T-cell (primary cell): ENCODE results near the gene TBC1D21. TPM values are rescaled to one million over a fixed set of nuclear protein-coding genes. Genes with fewer than 3 reads are reported as not detected.

Experiments used
- ATAC-seq, 4 experiments: fragments of 200-7000 bp in 3 of 4; fragments of 150-1000 bp in 1 of 4; cut with Tn5 transposase; replicated peaks in 1 of 4; 1 replicate in 3 of 4; 2 replicates in 1 of 4; pipeline ENCODE4 v1.10.0; 2021; ENCODE audit warnings: moderate library complexity in 3 of 4, mild to moderate bottlenecking in 2 of 4, moderate number of reproducible peaks in 1 of 4
- CTCF ChIA-PET, 2 donors: fragments of 300-600 bp; sonication (Branson Sonifier 250); formaldehyde crosslinking; loops; one replicate each; lab custom pipeline; 2022; ENCODE audit warnings: antibody characterized with exemption in 2 of 2; lab: Charles Lee
- POLR2A ChIA-PET, 2 donors: fragments of 300-600 bp; sonication (Branson Sonifier 250); formaldehyde crosslinking; loops; one replicate each; lab custom pipeline; 2022; ENCODE audit warnings: antibody characterized with exemption in 2 of 2; lab: Charles Lee
- DNase-seq, 35 experiments: peaks; one replicate each; pipeline versions ENCODE4 v3.0.0 to v3.0.0-alpha.2; 2013 to 2023
- H3K27ac ChIP-seq: one replicate; pipeline ENCODE4 v1.5.1; 2013; ENCODE audit warnings: low read length
- H3K27me3 ChIP-seq, 2 experiments: replicated peaks in 1 of 2; 1 replicate in 1 of 2; 2 replicates in 1 of 2; pipeline versions ENCODE4 v1.6.1 to v1.7.0; 2013; ENCODE audit warnings: low read length in 1 of 2, mixed read lengths in 1 of 2; ENCODE audit not compliant: control insufficient read depth in 2 of 2, insufficient read depth in 2 of 2; ENCODE audit errors: extremely low read depth in 1 of 2
- H3K36me3 ChIP-seq, 2 donors: 1 replicate in 1 of 2; 2 replicates in 1 of 2; pipeline versions ENCODE4 v1.6.1 to v1.7.0; 2013; ENCODE audit warnings: low read length in 1 of 2; ENCODE audit not compliant: control insufficient read depth in 2 of 2, insufficient read depth in 1 of 2; ENCODE audit errors: extremely low read depth in 1 of 2
- H3K4me1 ChIP-seq, 2 experiments: 1 replicate in 1 of 2; 2 replicates in 1 of 2; pipeline versions ENCODE4 v1.6.1 to v1.7.0; 2013; ENCODE audit warnings: low read length in 2 of 2, mixed read lengths in 1 of 2; ENCODE audit not compliant: insufficient read depth in 2 of 2, control insufficient read depth in 1 of 2; ENCODE audit errors: extremely low read depth in 1 of 2
- H3K4me3 ChIP-seq, 2 donors: 1 replicate in 1 of 2; 2 replicates in 1 of 2; pipeline versions ENCODE4 v1.5.1 to v1.7.0; 2013; ENCODE audit warnings: mild to moderate bottlenecking in 2 of 2, low read length in 1 of 2, moderate library complexity in 1 of 2; ENCODE audit not compliant: control insufficient read depth in 1 of 2; ENCODE audit errors: extremely low read depth in 1 of 2
- H3K9me3 ChIP-seq: 2 replicates; pipeline ENCODE4 v1.7.0; 2013
- H3K27ac Mint-ChIP-seq, 2 donors: one replicate each; pipeline ENCODE4 v1.8.0; 2020 to 2021; ENCODE audit warnings: mild to moderate bottlenecking in 2 of 2, mixed read lengths in 2 of 2
- H3K27me3 Mint-ChIP-seq, 2 donors: one replicate each; pipeline ENCODE4 v1.8.0; 2021 to 2022; ENCODE audit warnings: mixed read lengths in 2 of 2
- H3K36me3 Mint-ChIP-seq: one replicate; pipeline ENCODE4 v1.8.0; 2021; ENCODE audit warnings: mixed read lengths
- H3K4me1 Mint-ChIP-seq, 3 donors: one replicate each; pipeline ENCODE4 v1.8.0; 2020 to 2022; ENCODE audit warnings: mixed read lengths in 3 of 3, mild to moderate bottlenecking in 1 of 3
- H3K4me3 Mint-ChIP-seq, 3 donors: one replicate each; pipeline ENCODE4 v1.8.0; 2020 to 2022; ENCODE audit warnings: mild to moderate bottlenecking in 3 of 3, mixed read lengths in 3 of 3, moderate library complexity in 3 of 3
- H3K9me3 Mint-ChIP-seq, 3 donors: one replicate each; pipeline ENCODE4 v1.8.0; 2020 to 2022; ENCODE audit warnings: mixed read lengths in 3 of 3
- WGBS: methylation state at CpG from one replicate; pipeline ENCODE4 v1.1.5; 2013; ENCODE audit warnings: missing lambda C conversion rate; ENCODE audit not compliant: insufficient coverage; 5-methylcytosine and 5-hydroxymethylcytosine counted together
- total RNA-seq, 35 experiments: library from RNA in 6 of 35; stranded (reverse) in 6 of 35; fragments of 120-200 nt in 1 of 35; gene quantifications; one replicate each; pipeline versions ENCODE4 v1.2.1 to v1.2.4 and lab custom pipeline; 2013 to 2026

TBC1D21 gene
- total RNA-seq, 5 donors from 2014 or later (not counting 1 experiment from before 2014, with no cell fraction given) = not detected

GRCh38 chr15:73885954-73886700 lies 12.8 kb downstream of the TBC1D21 start:
- Mint-ChIP-seq H3K4me3 (no peak overlapping the region), H3K4me1 (no peaks in the 10 kb centered on the region), H3K9me3 (no peaks in the 10 kb centered on the region), H3K27me3 (peaks cover 20 to 32% of the 10 kb centered on the region in 2 donors), H3K27ac (no peak overlapping the region), H3K36me3 (no peaks in the 10 kb centered on the region)
- no peaks in the 10 kb centered on the region for H3K4me1 ChIP-seq
- DNase-seq = no peak
- H3K9me3 ChIP-seq = no peaks in the 10 kb centered on the region
- H3K27ac ChIP-seq = no peak overlapping the region
- CTCF ChIA-PET = no interaction called here
- POLR2A ChIA-PET = no interaction called here
- no peak for ATAC-seq
- no peak overlapping the region for H3K4me3 ChIP-seq
- peaks cover 0 to 47% of the 10 kb centered on the region in 2 experiments for H3K27me3 ChIP-seq
- 70% methylated on average over 7 of the region's 9 CpGs for WGBS
- no peaks in the 10 kb centered on the region for H3K36me3 ChIP-seq

- Histone ChIP-seq H3K4me3 (no peak overlapping the region), H3K36me3 (no peaks in the 10 kb centered on the region), H3K4me1 (no peaks in the 10 kb centered on the region), H3K27ac (no peak overlapping the region), H3K27me3 (peaks cover 0 to 48% of the 10 kb centered on the region in 2 experiments), H3K9me3 (no peaks in the 10 kb centered on the region)
- CTCF ChIA-PET = interaction anchor here in 1 of 2 donors (1.0 kb wide), 1 partner anchor 13 kb away, joined by 3 read pairs; no protein-coding TSS in a partner anchor
- Mint-ChIP-seq H3K9me3 (no peaks in the 10 kb centered on the region), H3K27ac (no peak overlapping the region), H3K4me3 (no peak overlapping the region), H3K27me3 (peaks cover 19 to 29% of the 10 kb centered on the region in 2 donors), H3K4me1 (no peaks in the 10 kb centered on the region), H3K36me3 (no peaks in the 10 kb centered on the region)
- WGBS = 67% methylated on average over 4 of the region's 5 CpGs
- ATAC-seq (no peak), DNase-seq (no peak)
- POLR2A ChIA-PET = no interaction called here
Observed at GRCh38 chr15:73886717-73887345, 13.5 kb downstream of the TBC1D21 start.

- Mint-ChIP-seq H3K9me3 (no peaks in the 10 kb centered on the region), H3K4me1 (no peaks in the 10 kb centered on the region), H3K27me3 (peaks cover 13 to 23% of the 10 kb centered on the region in 2 donors), H3K4me3 (no peak overlapping the region), H3K36me3 (no peaks in the 10 kb centered on the region), H3K27ac (no peak overlapping the region)
- H3K9me3 ChIP-seq = no peaks in the 10 kb centered on the region
- ChIA-PET POLR2A (no interaction called here), CTCF (interaction anchor here in 1 of 2 donors (1.0 kb wide), 1 partner anchor 14 kb away, joined by 3 read pairs; no protein-coding TSS in a partner anchor)
- H3K27me3 ChIP-seq = peaks cover 0 to 48% of the 10 kb centered on the region in 2 experiments
- DNase-seq (no peak), ATAC-seq (no peak)
- no peaks in the 10 kb centered on the region for H3K36me3 ChIP-seq
- H3K4me1 ChIP-seq = no peaks in the 10 kb centered on the region
- H3K27ac ChIP-seq = no peak overlapping the region
- 49% methylated on average over 4 of the region's 7 CpGs for WGBS
- H3K4me3 ChIP-seq = no peak overlapping the region
Observed at GRCh38 chr15:73887481-73887880, 14.1 kb downstream of the TBC1D21 start.

GRCh38 chr15:73888224-73889041 lies 15.1 kb downstream of the TBC1D21 start:
- DNase-seq = no peak
- H3K4me3 Mint-ChIP-seq = no peak overlapping the region
- H3K4me1 ChIP-seq = no peaks in the 10 kb centered on the region
- H3K27ac Mint-ChIP-seq = no peak overlapping the region
- H3K36me3 ChIP-seq = no peaks in the 10 kb centered on the region
- ChIA-PET CTCF (interaction anchor here in 1 of 2 donors (1.0 kb wide), 1 partner anchor 14 kb away, joined by 3 read pairs; no protein-coding TSS in a partner anchor), POLR2A (interaction anchor here in 1 of 2 donors (0.6 kb wide), 1 partner anchor 27 kb away, joined by 11 read pairs; no protein-coding TSS in a partner anchor)
- no peaks in the 10 kb centered on the region for H3K4me1 Mint-ChIP-seq
- H3K9me3 ChIP-seq = no peaks in the 10 kb centered on the region
- 60% methylated on average over 7 of the region's 10 CpGs for WGBS
- no peak overlapping the region for H3K4me3 ChIP-seq
- peaks cover 0 to 44% of the 10 kb centered on the region in 2 experiments for H3K27me3 ChIP-seq
- no peak for ATAC-seq
- H3K27ac ChIP-seq = no peak overlapping the region
- peaks cover 12 to 23% of the 10 kb centered on the region in 2 donors for H3K27me3 Mint-ChIP-seq
- H3K9me3 Mint-ChIP-seq = no peaks in the 10 kb centered on the region
- H3K36me3 Mint-ChIP-seq = no peaks in the 10 kb centered on the region

GRCh38 chr15:73889053-73889761 lies 15.8 kb downstream of the TBC1D21 start:
- Mint-ChIP-seq H3K4me3 (no peak overlapping the region), H3K27ac (no peak overlapping the region), H3K4me1 (no peaks in the 10 kb centered on the region), H3K27me3 (peaks cover 7 to 17% of the 10 kb centered on the region in 2 donors), H3K36me3 (no peaks in the 10 kb centered on the region), H3K9me3 (no peaks in the 10 kb centered on the region)
- no peak for DNase-seq
- ChIA-PET CTCF (no interaction called here), POLR2A (no interaction called here)
- no peaks in the 10 kb centered on the region for H3K9me3 ChIP-seq
- no peaks in the 10 kb centered on the region for H3K36me3 ChIP-seq
- WGBS = 85% methylated on average over 4 of the region's 6 CpGs
- H3K4me3 ChIP-seq = no peak overlapping the region
- H3K4me1 ChIP-seq = no peaks in the 10 kb centered on the region
- H3K27ac ChIP-seq = no peak overlapping the region
- ATAC-seq = no peak
- H3K27me3 ChIP-seq = peaks cover 0 to 44% of the 10 kb centered on the region in 2 experiments

- Histone ChIP-seq H3K27ac (no peak overlapping the region), H3K9me3 (no peaks in the 10 kb centered on the region), H3K4me3 (no peak overlapping the region), H3K27me3 (peaks cover 0 to 44% of the 10 kb centered on the region in 2 experiments), H3K4me1 (no peaks in the 10 kb centered on the region), H3K36me3 (no peaks in the 10 kb centered on the region)
- ChIA-PET POLR2A (no interaction called here), CTCF (no interaction called here)
- no peaks in the 10 kb centered on the region for H3K4me1 Mint-ChIP-seq
- H3K36me3 Mint-ChIP-seq = no peaks in the 10 kb centered on the region
- H3K27ac Mint-ChIP-seq = no peak overlapping the region
- ATAC-seq = no peak
- H3K9me3 Mint-ChIP-seq = no peaks in the 10 kb centered on the region
- H3K27me3 Mint-ChIP-seq = peaks cover 7 to 17% of the 10 kb centered on the region in 2 donors
- 83% methylated on average over 1 of the region's 1 CpG for WGBS
- no peak overlapping the region for H3K4me3 Mint-ChIP-seq
- no peak for DNase-seq
Observed at GRCh38 chr15:73889762-73890124, 16.4 kb downstream of the TBC1D21 start.
